Measurements from ENCODE around the gene TRAPPC14. TPM values are rescaled to one million over a fixed set of nuclear protein-coding genes. Genes with fewer than 3 reads are reported as not detected.

Gene TRAPPC14
- total RNA-seq, 1 donor from 2014 or later: 65.3 TPM

GRCh38 chr7:100111914-100112313 is 46.6 kb downstream of the TRAPPC14 start:
- H3K36me3 Mint-ChIP-seq (ENCODE audit: low read depth): peaks cover 67% of the 10 kb centered on the region
- CTCF ChIA-PET: no interaction called here
- no peaks in the 10 kb centered on the region for H3K27me3 Mint-ChIP-seq
- H3K27ac Mint-ChIP-seq: no peak overlapping the region
- ATAC-seq (ENCODE audit: low read depth) (no peak), DNase-seq (no peak)
- peaks cover 3% of the 10 kb centered on the region for H3K4me1 Mint-ChIP-seq
- intact Hi-C loops (cut with micrococcal nuclease): no loop called here
- no peak overlapping the region for H3K4me3 Mint-ChIP-seq
- POLR2A ChIA-PET: interaction anchor here (3.1 kb wide), 1 partner anchor 11 kb away, joined by 13 read pairs; the partner anchor contains the start of genes AP4M1 and MCM7
- no peaks in the 10 kb centered on the region for H3K9me3 Mint-ChIP-seq
- no peak for TF ChIP-seq CTCF (IDR thresholded peaks at IDR 0.05)

GRCh38 chr7:100111156-100111555 is 47.4 kb downstream of the TRAPPC14 start:
- DNase-seq: no peak
- ChIA-PET CTCF (no interaction called here), POLR2A (interaction anchor here (3.1 kb wide), 1 partner anchor 10 kb away, joined by 13 read pairs; the partner anchor contains the start of genes AP4M1 and MCM7)
- peaks cover 71% of the 10 kb centered on the region for H3K36me3 Mint-ChIP-seq (ENCODE audit: low read depth)
- H3K27me3 Mint-ChIP-seq: no peaks in the 10 kb centered on the region
- ATAC-seq (ENCODE audit: low read depth): no peak
- intact Hi-C loops (cut with micrococcal nuclease): no loop called here
- H3K27ac Mint-ChIP-seq: no peak overlapping the region
- H3K4me1 Mint-ChIP-seq: no peaks in the 10 kb centered on the region
- H3K4me3 Mint-ChIP-seq: no peak overlapping the region
- no peak for TF ChIP-seq CTCF (IDR thresholded peaks at IDR 0.05)
- no peaks in the 10 kb centered on the region for H3K9me3 Mint-ChIP-seq

- TF ChIP-seq CTCF (IDR thresholded peaks at IDR 0.05): no peak
- H3K36me3 Mint-ChIP-seq (ENCODE audit: low read depth): peaks cover 85% of the 10 kb centered on the region
- no peaks in the 10 kb centered on the region for H3K9me3 Mint-ChIP-seq
Observed at GRCh38 chr7:100109521-100110163, 48.9 kb downstream of the TRAPPC14 start.

GRCh38 chr7:100107890-100108289 is 50.6 kb downstream of the TRAPPC14 start:
- Mint-ChIP-seq H3K4me1 (no peaks in the 10 kb centered on the region), H3K27me3 (no peaks in the 10 kb centered on the region), H3K36me3 (ENCODE audit: low read depth) (peaks cover 78% of the 10 kb centered on the region), H3K9me3 (no peaks in the 10 kb centered on the region), H3K27ac (no peak overlapping the region), H3K4me3 (no peak overlapping the region)
- ATAC-seq (ENCODE audit: low read depth) (no peak), DNase-seq (no peak)
- intact Hi-C loops (cut with micrococcal nuclease): no loop called here
- POLR2A ChIA-PET: no interaction called here
- no peak for TF ChIP-seq CTCF (IDR thresholded peaks at IDR 0.05)
- CTCF ChIA-PET: no interaction called here

More at GRCh38 chr7:100109521-100110163, 48.9 kb downstream of the TRAPPC14 start:
- Mint-ChIP-seq H3K4me1 (no peaks in the 10 kb centered on the region), H3K27me3 (no peaks in the 10 kb centered on the region), H3K4me3 (no peak overlapping the region), H3K27ac (no peak overlapping the region)
- CTCF ChIA-PET: no interaction called here
- POLR2A ChIA-PET: no interaction called here
- DNase-seq (no peak), ATAC-seq (ENCODE audit: low read depth) (no peak)
- intact Hi-C loops (cut with micrococcal nuclease): no loop called here

- no peak for TF ChIP-seq CTCF (IDR thresholded peaks at IDR 0.05)
- Mint-ChIP-seq H3K27ac (no peak overlapping the region), H3K36me3 (ENCODE audit: low read depth) (peaks cover 72% of the 10 kb centered on the region), H3K4me3 (no peak overlapping the region), H3K4me1 (peaks cover 6% of the 10 kb centered on the region), H3K9me3 (no peaks in the 10 kb centered on the region), H3K27me3 (no peaks in the 10 kb centered on the region)
- POLR2A ChIA-PET: no interaction called here
- intact Hi-C loops (cut with micrococcal nuclease): no loop called here
- CTCF ChIA-PET: no interaction called here
- ATAC-seq (ENCODE audit: low read depth) (no peak), DNase-seq (no peak)
Observed at GRCh38 chr7:100107125-100107737, 51.3 kb downstream of the TRAPPC14 start.

Measured in activated B cell treated with CpG ODN at 0.5 μM for 24 hours (primary cell).